SU-DHL-6 (cell line): ENCODE results near the gene RPL39L.

Experiments used
- EZH2phosphoT487 ChIP-seq: fragments of 200-600 bp; sonication (generic), shearing (Covaris generic); conservative IDR thresholded peaks from 2 replicates; pipeline ENCODE4 v1.6.1; 2018; ENCODE audit warnings: mild to moderate bottlenecking, antibody characterized with exemption, low read length, moderate library complexity, mixed read lengths
- TF ChIP-seq, protein P1 (sequence below): fragments of 200-600 bp; sonication (generic); IDR thresholded peaks from one replicate; pipeline ENCODE4 v1.5.1; 2017; ENCODE audit warnings: antibody characterized with exemption, mild to moderate bottlenecking, low read length, moderate library complexity; ENCODE audit not compliant: insufficient read depth, poor library complexity, severe bottlenecking

DNA sequence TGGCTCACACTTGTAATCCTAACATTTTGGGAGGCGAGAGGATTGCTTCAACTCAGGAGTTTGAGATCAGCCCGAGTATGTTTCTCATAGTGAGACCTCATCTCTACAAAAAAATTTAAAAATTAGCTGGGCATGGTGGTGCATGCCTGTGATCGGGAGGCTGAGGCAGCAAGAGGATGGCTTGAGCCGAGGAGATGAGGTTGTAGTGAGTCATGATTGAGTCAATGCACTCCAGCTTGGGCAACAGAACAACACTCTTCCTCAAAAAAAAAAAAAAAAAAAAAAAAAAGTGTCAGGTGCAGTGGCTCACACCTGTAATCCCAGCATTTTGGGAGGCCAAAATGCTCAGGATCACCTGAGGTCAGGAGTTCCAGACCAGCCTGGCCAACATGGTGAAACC, 2.4 kb downstream of the RPL39L start:
- TF ChIP-seq, protein P1, sequence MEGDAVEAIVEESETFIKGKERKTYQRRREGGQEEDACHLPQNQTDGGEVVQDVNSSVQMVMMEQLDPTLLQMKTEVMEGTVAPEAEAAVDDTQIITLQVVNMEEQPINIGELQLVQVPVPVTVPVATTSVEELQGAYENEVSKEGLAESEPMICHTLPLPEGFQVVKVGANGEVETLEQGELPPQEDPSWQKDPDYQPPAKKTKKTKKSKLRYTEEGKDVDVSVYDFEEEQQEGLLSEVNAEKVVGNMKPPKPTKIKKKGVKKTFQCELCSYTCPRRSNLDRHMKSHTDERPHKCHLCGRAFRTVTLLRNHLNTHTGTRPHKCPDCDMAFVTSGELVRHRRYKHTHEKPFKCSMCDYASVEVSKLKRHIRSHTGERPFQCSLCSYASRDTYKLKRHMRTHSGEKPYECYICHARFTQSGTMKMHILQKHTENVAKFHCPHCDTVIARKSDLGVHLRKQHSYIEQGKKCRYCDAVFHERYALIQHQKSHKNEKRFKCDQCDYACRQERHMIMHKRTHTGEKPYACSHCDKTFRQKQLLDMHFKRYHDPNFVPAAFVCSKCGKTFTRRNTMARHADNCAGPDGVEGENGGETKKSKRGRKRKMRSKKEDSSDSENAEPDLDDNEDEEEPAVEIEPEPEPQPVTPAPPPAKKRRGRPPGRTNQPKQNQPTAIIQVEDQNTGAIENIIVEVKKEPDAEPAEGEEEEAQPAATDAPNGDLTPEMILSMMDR, result no peak
- no peak for TF ChIP-seq EZH2phosphoT487
